Kidney epithelial cell (primary cell): ENCODE measurements around the gene UCK2. TPM values are rescaled to one million over a fixed set of nuclear protein-coding genes. Genes with fewer than 3 reads are reported as not detected.

Source experiments
- DNase-seq: peaks from one replicate; pipeline ENCODE4 v3.0.0-alpha.2; 2010; ENCODE audit warnings: low read depth
- H3K27me3 ChIP-seq: 2 replicates; pipeline ENCODE4 v1.6.0; 2011; ENCODE audit warnings: low read length; ENCODE audit not compliant: control insufficient read depth, insufficient read depth
- H3K36me3 ChIP-seq: 2 replicates; pipeline ENCODE4 v1.5.1; 2011; ENCODE audit warnings: low read length; ENCODE audit not compliant: control insufficient read depth, insufficient read depth
- H3K4me3 ChIP-seq: 2 replicates; pipeline ENCODE4 v1.5.1; 2011; ENCODE audit warnings: low read depth, mild to moderate bottlenecking, control low read depth, low read length
- CTCF ChIP-seq: IDR thresholded peaks from 2 replicates; pipeline ENCODE4 v1.5.1; 2011; ENCODE audit warnings: mild to moderate bottlenecking, moderate library complexity, low read length, control low read depth, inconsistent platforms; ENCODE audit not compliant: insufficient read depth, poor library complexity, severe bottlenecking
- total RNA-seq: library from RNA; depleted of rRNA; stranded (reverse); fragments of >200 nt; gene quantifications from 2 replicates; pipeline ENCODE4 v1.2.3, GENCODE V29; 2015

UCK2 gene
- total RNA-seq, 1 donor from 2014 or later = 81.9 TPM

GRCh38 chr1:165915480-165915879 lies 88.1 kb downstream of the UCK2 start:
- TF ChIP-seq CTCF = no peak
- Histone ChIP-seq H3K27me3 (no peaks in the 10 kb centered on the region), H3K4me3 (no peak overlapping the region), H3K36me3 (peaks cover 3% of the 10 kb centered on the region)
- DNase-seq = no peak

- no peak for TF ChIP-seq CTCF
- Histone ChIP-seq H3K4me3 (no peak overlapping the region), H3K36me3 (no peaks in the 10 kb centered on the region), H3K27me3 (no peaks in the 10 kb centered on the region)
- DNase-seq = no peak
Observed at GRCh38 chr1:165915932-165916348, 88.5 kb downstream of the UCK2 start.

DNA sequence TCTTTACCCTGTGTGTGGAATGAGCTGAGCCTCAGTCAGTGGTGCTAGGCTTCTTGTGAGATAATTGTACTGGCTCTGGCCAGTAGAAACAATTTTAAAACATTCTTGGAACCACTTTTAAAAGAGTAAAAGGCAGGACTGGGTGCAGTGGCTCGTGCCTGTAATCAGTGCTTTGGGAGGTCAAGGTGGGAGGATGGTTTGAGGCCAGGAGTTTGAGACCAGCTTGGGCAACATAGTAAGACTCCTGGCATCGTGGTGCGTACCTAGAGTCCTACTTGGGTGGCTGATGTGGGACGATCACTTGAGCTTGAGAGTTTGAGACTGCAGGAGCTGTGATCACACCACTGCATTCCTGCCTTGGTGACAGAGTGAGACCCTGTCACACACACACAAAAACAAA lies 89.8 kb downstream of the UCK2 start:
- TF ChIP-seq CTCF = no peak
- no peak for DNase-seq
- H3K4me3 ChIP-seq = no peak overlapping the region
- no peaks in the 10 kb centered on the region for H3K36me3 ChIP-seq
- no peaks in the 10 kb centered on the region for H3K27me3 ChIP-seq

- no peak for TF ChIP-seq CTCF
- no peak for DNase-seq
- H3K36me3 ChIP-seq = no peaks in the 10 kb centered on the region
- H3K27me3 ChIP-seq = no peaks in the 10 kb centered on the region
- no peak overlapping the region for H3K4me3 ChIP-seq
Observed at GRCh38 chr1:165924117-165924516, 96.7 kb downstream of the UCK2 start.

DNA sequence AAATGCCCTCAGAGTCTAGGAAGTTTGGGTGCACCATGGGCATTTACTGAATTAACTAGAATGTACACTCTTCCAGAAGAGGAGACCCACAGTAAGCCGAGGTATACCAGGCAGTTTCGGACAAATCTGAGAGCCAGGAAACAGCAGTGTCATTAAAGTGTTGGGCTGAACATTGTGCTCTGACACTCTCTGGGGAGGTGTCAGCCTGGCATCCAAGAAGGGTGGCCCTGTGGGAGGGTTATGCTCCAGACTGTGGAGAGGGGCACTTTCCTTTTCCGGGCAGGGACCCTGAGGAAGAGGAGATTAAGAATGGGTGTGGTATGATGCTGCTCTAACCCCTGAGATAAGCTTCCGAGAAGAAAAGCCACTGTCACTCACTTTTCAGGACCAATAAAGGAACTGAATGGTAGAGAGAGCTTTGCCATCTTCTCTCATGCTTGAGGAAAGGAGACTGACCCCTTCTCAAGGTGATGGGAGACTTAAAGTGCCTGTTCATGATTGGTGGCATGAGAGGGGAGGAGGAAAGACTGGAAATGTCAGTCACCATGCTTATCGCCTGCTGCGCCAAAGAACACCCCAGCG lies 98.2 kb downstream of the UCK2 start:
- TF ChIP-seq CTCF = no peak

DNA sequence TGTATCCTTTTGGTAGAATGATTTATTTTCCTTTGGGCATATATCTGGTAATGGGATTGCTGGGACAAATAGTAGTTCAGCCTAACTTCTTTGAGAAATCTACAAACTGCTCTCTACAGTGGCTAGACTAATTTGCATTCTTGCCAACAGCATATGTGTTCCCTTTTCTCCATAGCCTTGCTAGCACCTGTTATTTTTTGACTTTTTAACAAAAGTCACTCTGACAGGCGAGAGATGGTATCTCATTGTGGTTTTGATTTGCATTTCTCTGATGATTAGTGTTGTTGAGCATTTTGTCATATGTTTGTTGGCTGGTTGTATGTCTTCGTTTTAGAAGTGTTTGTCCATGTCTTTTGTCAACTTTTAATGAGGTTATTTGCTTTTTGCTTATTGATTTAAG lies 99.8 kb downstream of the UCK2 start:
- DNase-seq = no peak
- no peaks in the 10 kb centered on the region for H3K27me3 ChIP-seq
- H3K36me3 ChIP-seq = no peaks in the 10 kb centered on the region
- TF ChIP-seq CTCF = no peak
- H3K4me3 ChIP-seq = no peak overlapping the region

More for the DNA sequence above, 98.2 kb downstream of the UCK2 start:
- no peak for DNase-seq
- no peaks in the 10 kb centered on the region for H3K27me3 ChIP-seq
- H3K36me3 ChIP-seq = no peaks in the 10 kb centered on the region
- H3K4me3 ChIP-seq = no peak overlapping the region
